ENCODE results near the gene ZNF398.

ZNF398 gene

DNA sequence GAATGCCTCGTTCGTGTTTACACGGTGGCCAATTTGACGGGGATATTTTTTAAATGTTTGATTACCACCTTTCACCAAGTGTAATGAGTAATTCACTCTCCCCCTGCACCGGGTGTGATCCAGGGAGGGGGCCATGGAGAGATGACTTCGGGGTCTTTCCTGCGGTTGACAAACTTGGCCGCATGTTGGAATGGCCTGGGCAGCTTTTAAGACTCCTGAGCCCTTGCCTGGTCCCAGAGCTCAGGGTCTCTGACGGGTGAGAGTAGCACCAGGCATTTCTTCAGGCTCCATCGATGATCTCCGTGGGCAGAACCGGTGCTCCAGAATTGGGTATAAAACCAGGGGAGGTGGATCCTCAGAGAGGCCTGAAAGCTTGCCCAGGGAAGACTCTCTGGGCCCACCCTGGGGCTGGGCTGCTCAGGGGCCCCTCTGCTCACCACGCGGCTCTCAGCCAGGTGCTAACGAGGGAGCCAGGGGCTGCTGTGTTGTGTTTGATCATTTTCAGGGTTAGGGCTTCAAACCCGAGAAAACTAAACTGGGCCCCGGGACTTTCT, 49.0 kb downstream of the ZNF398 start:
- no peak for DNase-seq (ENCODE audit: low read depth)

DNA sequence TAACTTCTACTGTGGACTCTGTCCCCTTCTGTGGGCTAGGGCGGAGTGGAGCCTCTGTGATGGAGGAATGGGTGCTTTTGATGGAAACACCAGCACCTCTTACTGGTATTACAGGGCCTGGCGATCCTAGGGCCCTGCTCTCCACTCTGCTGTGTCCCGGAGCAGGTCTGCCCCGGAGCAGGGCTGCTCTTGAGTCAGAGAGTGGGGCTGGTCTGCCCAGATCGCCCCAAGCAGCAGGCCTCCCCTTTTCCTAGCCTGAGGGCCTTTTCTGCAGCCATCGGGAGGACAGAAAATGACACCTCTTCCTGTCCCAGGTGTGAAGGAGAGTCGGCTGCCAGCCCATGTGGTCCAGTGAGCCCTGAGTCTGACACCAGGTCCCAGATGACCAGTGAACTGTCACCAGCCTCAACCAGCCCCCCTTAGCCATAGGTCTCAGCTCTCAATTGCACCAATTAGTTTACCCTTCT, 49.5 kb downstream of the ZNF398 start:
- DNase-seq (ENCODE audit: low read depth), result no peak

DNA sequence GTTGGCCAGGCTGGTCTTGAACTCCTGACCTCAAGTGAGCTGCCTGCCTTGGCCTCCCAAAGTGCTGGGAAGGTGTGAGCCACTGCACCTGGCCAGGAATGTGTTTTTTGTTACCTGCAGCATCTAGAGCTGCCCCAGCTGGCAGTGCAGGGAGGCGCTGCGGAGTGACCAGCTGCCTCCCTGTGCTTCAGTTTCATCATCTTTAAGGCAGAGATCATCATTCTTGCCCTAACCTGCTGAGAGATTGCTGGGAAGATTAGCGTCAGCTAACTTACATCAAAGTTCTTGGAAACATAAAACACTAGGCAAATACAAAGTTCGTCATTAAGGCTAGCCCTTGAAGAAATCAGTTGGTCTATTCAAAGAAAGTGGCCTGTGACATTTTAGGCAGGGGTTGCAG, 50.4 kb downstream of the ZNF398 start:
- DNase-seq (ENCODE audit: low read depth), result no peak

DNA sequence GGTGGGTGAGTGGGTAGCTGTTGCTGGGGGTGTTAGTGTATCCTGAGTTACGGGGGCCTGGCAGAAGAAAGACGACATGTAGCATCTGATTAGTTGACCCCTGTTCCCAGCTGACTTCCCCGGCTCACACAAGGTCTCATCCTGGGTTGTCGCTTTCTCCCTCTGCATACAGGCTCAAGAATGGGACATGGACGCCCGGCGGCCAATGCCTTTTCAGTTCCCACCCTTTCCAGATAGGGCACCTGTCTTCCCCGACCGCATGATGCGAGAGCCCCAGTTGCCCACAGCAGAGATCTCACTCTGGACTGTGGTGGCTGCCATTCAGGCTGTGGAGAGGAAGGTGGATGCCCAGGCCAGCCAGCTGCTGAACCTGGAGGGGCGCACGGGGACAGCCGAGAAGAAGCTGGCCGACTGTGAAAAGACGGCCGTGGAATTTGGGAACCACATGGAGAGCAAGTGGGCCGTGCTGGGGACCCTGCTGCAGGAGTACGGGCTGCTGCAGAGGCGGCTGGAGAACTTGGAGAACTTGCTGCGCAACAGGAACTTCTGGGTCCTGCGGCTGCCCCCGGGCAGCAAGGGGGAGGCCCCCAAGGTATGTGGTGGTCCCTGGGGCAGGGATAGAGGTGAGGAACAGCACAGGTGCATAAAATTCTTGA, 51.0 kb downstream of the ZNF398 start:
- DNase-seq (ENCODE audit: low read depth), result no peak

DNA sequence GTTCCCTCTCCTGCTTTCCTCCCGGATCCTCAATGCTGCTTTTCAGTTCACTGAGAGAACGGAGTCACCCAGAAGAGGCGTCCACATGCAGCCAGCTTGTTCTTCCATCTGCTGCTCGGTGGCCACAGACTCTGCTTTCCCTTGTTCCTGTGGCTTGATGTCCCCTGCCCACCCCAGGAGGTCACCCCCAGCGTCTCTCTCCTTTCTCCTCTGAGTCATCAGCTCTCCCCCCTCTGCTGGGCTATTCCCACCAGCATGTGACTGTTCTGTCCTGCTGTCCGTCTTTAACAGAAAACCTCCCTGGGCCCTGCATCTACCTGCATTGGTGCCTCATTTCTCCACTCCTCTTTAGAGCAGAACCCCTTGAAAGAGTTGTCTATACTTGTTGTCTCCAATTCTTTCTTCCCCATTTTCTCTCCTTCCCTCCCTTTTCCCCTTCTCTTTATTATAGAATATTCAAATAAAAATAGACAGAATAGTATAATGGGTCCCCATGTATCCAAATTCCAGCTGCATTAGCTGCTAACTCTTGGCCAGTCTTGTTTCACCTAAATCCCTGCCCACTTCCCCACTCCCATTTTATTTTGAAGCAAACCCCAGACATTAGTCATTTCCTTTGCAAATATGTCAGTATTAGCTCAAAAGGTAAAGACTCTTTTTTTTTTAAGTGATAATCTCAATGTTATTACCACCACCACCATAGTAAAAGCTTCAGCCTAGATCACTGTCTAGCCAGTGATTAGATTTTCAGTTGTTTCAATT, 52.2 kb downstream of the ZNF398 start:
- no peak for DNase-seq (ENCODE audit: low read depth)

DNA sequence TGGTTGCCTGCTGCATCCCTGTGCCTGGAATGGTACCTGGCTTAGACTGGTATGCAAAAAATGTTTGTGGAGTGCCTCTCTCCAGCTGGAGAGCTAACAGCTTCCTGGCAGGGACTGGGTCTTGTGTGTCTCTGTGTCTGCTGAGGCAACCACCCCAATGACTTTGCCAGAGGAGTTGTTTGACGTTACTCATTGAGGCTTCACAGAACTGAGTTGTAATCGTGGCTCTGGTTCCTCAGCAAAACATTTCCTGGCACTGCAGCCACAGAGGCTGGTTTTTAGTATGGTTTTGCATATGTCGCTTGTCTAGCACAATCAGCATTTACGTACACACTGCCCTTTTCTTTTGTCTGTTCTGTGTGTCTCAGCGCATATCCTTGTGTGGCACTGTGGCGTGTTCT, 55.6 kb downstream of the ZNF398 start:
- no peak for DNase-seq (ENCODE audit: low read depth)

DNA sequence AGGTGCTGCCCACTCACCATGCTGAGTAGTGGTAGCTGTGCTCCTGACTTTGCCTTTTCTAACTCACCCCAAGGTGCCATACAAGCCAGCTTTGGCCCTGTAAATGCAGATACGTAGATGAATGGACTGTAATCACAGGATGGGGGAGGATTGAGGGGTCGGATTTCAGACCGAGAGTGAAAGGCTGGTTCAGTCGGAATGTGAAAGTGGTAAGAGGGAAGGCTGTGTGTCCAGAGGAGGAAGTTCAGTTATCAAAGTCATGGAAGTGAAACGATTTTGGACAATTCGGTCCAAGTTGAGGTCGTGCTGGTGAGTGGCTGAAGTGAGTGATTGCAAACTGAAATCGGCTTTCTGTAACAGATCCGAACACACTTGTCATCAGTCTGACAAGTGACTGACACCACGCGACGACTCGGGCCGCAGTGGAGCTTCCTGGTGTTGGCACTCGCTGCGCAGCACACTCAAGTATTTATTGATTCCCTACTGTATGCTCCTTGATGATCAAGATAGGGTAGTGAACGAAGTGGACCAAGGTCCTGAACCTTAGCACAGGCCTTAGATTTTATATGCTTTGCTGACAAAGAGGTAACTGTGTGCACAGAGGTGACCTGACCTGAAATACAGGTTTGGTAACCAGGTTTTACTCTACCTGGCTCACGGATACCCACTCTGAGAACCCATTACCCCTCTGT, 58.6 kb downstream of the ZNF398 start:
- no peak for DNase-seq (ENCODE audit: low read depth)

DNA sequence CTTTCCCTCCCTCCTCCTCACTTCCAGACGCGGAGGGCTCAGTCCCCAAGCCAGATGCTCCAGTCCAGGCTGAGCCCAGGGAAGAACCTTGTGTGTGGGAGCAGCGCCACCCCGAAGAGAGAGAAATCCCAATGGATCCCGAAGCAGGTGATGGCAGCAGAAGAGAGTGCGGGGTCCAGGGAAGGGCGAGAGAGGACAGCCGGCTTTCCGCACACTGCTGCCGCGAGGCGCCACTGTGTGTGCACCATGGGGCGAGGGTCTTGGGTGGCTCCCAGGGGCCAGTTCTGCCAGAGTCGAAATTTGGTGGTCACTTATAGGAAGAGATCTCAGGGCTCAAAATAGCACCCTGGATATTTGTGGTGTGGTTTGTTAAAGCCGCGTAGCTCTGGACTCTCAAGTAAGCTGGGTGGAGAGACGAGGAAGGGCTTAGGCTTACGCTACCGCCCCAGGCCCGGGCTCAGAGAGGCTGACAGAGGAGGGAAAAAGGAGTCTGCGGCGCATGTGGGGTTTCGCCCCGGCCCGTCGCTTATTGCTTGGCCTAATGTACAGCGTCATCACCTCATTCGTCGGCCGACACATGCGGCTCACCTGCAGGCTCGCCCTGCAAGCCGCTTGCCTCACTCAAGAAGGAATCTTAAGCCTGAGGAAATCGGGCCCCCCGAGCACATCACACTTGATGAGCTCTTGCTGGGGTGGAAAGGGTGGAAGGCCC, 60.2 kb downstream of the ZNF398 start:
- DNase-seq (ENCODE audit: low read depth), result no peak

DNA sequence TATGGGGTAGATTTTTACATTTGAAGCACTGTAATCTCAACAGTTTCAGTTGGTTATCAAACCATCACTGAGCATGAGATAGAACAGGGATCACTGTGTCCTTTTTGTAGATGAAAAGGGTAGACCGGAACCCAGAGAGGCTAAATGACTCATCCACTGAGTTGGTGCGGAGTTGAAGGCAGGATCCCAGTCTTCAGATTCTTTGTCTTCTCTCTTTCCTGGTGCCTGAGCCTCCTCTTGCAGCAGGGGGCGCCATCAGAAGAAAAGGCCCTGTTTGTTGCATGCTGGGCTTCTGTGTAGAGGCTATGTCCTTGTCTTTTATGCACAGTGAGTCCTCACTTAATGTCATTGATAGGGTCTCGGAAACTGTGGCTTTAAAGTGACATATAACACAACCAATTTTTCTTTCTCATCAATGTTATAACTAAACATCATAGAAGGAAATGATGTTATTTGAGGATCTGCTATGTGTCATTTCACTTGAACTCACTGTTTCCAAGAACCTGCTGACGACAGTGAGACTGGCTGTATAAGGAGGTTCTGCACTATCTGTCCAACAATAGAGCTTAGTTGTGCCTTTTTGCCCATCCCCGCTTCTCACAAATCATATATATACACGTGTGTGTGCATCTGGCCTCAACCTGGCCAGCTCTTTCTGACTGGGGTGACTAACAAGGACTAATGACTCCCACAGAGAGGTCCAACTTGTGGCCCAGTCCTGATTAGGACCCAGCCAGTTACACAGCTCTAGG, 62.4 kb downstream of the ZNF398 start:
- peak; percentile 45 for DNase-seq (ENCODE audit: low read depth)

DNA sequence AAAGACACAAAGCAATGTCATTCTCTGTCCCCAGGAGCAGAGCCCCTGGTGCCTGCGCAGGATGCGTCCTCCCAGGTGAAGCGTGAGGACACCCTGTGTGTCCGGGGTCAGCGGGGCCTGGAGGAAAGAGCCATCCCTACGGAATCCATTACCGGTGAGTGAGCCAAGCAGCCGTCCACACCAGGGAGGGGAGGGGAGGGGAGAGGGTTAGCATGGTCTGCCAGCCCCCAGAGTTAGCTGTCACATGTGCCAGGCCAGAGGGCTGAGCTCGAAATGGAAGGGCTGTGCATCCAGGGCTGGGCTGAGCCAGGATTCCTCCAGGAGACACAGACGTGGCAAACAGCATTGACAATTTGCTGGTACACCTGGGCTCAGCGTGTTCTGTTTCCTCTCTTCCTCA, 63.3 kb downstream of the ZNF398 start:
- DNase-seq (ENCODE audit: low read depth), result no peak

DNA sequence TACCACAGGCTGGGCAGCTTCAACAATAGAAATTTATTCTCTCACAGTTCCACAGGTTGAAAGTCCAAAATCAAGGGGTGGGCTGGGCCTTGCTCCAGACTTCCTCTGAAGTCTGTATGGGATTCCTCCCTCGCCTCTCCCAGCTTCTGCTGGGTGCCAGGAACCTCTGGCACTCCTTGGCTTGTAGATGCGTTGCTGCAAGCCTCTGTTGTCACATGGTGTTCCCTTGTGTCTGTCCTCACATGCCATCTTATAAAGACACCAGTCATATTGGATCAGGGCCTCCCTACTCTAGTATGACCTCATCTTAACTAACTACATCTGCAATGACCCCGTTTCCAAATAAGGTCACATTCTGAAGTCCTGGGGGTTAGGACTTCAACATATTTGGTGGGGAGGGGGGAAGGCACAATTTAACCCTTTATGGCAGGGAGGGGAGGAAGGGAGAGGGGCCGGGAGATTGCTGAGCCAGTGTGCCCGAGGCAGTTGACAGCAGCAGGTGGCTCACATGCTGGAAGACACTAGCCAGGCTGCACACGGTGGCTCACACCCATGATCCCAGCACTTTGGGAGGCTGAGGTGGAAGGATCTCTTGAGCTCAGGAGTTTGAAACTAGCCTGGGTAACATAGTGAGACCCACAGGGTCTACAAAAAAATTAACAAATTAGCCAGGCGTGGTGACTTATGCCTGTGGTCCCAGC, 66.9 kb downstream of the ZNF398 start:
- no peak for DNase-seq (ENCODE audit: low read depth)

DNA sequence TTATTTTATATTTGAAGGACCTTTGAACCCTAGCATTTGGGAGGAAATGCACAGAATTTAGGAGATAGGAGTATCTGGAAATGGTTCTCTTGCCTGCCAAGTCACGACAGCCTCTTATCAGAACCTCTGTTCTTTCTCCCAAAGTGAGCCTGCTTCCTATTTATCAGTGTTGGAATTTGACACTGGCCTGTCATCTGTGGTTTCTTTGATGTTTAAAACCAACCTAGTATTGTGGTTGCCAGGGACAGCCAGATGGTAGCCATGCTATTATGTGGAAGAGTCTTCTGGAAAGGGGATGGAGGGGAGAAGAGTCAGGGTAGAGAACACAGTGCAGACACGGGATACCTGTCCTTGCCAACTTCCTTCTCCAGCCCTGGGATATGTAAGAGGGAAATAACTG, 69.1 kb downstream of the ZNF398 start:
- DNase-seq (ENCODE audit: low read depth), result no peak

DNA sequence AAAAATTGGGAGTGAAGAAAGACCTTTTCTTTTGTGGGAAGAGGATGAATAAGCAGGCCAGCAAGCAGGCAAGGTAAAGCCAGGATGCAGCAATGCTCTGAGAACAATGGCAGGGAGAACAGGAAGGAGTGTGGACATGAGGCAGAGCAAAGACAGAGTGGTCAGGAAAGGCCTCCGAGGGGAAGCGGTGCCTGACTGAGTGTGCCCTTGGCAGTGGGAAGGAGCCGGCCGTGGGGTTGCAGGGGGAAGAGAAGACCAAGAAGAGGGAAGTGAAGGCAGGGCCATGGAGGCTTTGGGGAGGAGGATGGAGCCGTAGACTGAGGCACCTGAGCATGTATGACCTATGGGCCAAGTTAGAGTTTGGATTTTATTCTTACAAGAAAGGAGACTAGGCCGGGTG, 70.3 kb downstream of the ZNF398 start:
- no peak for DNase-seq (ENCODE audit: low read depth)

DNA sequence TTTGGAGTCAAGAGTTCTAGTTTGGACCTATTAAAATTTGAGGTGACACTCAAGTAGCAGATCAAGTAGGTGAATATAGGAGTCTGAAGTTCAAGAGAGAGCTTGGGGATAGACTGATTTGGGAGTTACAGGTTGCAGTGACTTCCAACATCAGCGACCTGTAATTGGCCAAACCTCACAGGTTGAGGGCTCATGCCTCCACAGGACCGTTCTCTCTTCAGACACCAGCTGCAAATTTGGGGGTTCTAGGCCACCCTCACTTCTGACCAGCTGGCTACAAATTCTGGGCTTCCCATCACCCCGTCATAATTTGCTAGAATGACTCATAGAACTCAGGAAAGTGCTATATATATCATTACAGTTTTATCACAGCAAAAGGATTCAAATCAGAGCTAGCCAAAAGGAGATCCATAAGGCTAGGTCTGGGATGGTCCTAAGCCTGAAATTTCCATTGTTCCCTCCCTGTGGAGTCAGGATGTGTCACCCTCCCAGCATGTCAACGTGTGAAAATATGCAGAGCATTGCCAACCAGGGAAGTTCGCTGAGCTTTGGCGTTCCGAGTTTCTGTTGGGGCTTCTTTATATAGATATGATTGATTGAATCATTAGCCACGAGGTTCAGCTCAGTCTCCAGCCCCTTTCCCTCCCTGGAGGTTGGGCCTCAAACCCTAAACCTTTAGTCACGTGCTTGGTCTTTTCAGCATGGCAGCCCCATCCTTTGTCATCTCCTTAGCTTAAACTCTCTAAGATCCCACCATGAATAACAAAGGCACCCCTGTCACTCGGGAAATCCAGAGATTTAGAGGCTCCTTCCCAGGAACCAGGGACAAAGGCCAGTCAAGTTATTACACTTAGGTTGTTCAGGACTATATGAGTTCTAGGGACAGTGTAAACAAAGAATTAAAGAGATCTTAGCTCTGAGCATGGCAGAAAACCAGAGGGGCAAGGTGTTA, 71.5 kb downstream of the ZNF398 start:
- no peak for DNase-seq (ENCODE audit: low read depth)

DNA sequence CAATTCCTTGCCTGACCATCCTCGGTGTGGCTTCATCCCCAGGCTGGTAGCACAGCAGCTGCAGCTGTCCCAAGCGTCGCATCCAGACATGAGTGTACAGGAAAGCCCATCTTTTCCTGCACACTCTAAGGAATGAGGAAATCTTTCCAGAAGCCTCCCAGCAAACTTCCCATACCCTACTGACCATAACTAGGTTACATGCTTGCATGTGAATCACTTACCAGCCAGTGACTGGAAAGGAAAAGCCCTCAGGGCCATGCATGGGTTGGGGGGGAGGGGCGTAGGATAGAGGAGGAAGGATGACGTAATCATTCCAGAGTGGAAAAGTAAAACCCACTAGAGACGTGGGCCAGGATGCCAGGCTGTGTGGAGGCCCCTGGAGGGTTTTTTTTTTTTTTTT, 73.3 kb downstream of the ZNF398 start:
- DNase-seq (ENCODE audit: low read depth), result no peak

DNA sequence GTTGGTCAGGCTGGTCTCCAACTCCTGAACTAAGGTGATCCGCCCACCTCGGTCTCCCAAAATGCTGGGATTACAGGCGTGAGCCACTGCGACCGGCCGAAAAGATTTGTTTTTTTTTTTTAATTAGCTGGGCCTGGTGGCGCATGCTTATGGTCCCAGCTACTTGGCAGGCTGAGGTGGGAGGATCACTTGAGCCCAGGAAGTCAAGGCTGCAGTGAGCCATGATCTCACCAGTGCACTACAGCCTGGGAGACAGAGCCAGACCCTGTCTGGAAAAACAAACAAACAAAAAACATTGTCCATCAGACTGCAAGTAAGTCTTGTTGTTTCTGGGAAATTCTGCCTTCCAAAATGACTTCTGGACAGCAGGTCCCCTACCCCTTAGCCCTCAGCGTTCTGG, 75.9 kb downstream of the ZNF398 start:
- DNase-seq (ENCODE audit: low read depth), result no peak

DNA sequence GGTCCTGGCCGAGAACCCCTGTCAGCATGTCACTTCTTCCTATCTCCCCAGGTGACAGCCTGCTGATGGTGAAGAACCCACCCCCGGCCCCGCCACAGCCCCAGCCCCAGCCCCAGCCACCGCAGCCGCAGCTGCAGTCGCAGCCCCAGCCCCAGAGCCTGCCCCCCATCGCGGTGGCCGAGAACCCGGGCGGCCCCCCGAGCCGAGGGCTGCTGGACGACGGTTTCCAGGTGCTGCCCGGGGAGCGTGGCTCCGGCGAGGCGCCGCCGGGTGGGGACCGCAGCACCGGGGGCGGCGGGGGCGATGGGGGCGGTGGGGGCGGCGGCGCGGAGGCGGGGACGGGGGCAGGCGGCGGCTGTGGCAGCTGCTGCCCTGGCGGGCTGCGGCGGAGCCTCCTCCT, 76.5 kb downstream of the ZNF398 start:
- no peak for DNase-seq (ENCODE audit: low read depth)

DNA sequence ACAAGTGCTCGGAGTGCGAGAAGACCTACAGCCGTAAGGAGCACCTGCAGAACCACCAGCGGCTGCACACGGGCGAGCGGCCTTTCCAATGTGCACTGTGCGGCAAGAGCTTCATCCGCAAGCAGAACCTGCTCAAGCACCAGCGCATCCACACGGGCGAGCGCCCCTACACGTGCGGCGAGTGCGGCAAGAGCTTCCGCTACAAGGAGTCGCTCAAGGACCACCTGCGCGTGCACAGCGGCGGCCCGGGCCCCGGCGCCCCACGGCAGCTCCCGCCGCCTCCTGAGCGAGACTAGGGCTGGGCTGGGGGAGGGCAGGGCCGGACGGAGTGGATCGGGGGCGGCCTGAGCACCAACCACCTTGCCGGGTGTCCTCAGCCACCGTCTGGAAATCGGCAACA, 77.1 kb downstream of the ZNF398 start:
- DNase-seq (ENCODE audit: low read depth), result no peak

DNA sequence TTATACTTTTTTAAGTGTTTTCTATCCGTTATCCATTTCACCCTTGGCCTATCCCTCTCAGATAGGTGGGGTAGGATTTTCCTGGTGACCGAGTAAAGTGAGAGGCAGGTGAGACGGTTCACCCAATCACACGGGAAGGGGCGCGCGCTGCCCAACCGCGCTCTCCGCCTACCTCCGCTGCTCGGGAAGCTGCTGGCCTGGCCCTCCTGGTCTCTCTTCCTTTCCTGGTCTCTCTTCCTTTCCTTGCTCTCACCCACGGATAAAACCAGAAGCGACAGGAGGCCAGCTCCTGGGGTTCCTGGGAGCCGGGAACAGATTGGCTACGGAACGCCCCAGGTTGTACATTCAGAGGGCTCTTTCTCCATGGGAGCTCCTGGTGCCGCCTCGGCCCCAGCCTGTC, 77.9 kb downstream of the ZNF398 start:
- no peak for DNase-seq (ENCODE audit: low read depth)

DNA sequence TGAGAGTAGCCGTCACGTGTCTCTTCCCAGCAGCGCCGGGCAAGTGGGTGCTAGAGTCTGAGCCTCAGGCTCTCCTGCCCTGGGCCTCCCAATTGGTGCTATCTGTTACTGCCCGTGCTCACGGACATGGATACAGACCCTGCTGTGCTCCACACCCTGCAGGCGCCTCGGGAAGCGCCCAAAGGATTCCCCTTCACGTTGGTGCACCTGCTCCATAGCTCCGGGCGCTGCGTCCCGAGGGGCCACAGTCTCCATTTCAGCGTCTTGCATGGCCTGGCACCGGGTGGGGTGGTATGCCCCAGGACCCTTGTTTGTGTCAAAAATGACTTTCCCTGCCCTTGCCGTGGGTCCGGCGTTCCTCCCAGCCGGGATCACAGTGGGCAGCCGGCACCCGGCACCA, 78.4 kb downstream of the ZNF398 start:
- DNase-seq (ENCODE audit: low read depth), result no peak

All from activated T-helper 1 cell treated with Interleukin-2 at 50 U/mL for 16 hours (primary cell).